ENCODE results near the gene ACOT6.
A peak's percentile ranks its signal among the peaks of the same experiment; 100 is the strongest.
"Not testable (repeated sequence)": the region's sequence is repeated elsewhere in the genome, so short reads cannot be mapped to it uniquely, and the experiment has no call there.

ACOT6 gene

DNA sequence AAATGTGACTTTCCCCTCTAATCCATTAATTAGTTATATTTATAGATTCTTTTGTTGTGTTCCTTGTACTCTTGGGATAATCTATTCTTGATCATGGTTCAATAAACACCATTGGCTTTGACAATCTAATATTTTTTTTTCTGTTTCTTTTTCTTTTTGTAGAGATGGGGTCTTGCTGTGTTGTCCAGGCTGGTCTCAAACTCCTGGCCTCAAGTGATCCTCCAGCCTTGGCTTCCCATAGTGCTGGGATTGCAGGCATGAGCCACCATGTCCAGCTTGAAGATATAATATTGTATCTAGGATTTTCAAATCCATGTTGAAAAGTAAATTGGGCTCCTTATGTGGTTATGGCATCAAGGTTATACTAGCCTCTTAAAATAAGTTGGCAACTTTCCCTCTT is 38.7 kb downstream of the ACOT6 start:
- TF ChIP-seq, protein P1, sequence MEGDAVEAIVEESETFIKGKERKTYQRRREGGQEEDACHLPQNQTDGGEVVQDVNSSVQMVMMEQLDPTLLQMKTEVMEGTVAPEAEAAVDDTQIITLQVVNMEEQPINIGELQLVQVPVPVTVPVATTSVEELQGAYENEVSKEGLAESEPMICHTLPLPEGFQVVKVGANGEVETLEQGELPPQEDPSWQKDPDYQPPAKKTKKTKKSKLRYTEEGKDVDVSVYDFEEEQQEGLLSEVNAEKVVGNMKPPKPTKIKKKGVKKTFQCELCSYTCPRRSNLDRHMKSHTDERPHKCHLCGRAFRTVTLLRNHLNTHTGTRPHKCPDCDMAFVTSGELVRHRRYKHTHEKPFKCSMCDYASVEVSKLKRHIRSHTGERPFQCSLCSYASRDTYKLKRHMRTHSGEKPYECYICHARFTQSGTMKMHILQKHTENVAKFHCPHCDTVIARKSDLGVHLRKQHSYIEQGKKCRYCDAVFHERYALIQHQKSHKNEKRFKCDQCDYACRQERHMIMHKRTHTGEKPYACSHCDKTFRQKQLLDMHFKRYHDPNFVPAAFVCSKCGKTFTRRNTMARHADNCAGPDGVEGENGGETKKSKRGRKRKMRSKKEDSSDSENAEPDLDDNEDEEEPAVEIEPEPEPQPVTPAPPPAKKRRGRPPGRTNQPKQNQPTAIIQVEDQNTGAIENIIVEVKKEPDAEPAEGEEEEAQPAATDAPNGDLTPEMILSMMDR (IDR thresholded peaks at IDR 0.05; ENCODE audit: extremely low read depth, insufficient read depth, missing control alignments), result no peak
- in situ Hi-C loops (cut with MboI; ENCODE audit: low pct_unique_long_range_greater_than_20kb, low sequenced_read_pairs, unreplicated experiment), result no loop called here
- DNase-seq (ENCODE audit: low spot score), result no peak

DNA sequence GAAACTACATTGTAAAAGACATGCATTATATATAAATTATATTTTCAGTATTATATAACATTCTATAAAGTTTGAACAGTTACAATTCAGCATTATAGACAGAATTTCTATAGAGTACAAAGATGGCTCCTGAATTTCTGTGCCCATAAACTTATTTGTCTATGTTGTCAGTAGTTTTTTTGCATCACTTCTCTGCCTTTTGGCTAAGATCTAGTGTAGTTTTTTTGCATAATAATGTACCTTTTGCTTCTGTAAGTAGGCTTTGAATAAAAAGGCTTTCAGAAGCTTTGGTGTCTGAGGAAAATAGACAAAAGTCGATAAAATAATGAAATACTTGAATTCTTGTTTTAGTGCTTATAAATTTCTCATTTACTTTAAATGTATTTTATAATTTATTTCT is 43.5 kb downstream of the ACOT6 start:
- DNase-seq (ENCODE audit: low spot score), result no peak
- in situ Hi-C loops (cut with MboI; ENCODE audit: low pct_unique_long_range_greater_than_20kb, low sequenced_read_pairs, unreplicated experiment), result no loop called here
- TF ChIP-seq, protein P1 (IDR thresholded peaks at IDR 0.05; ENCODE audit: extremely low read depth, insufficient read depth, missing control alignments), result no peak

DNA sequence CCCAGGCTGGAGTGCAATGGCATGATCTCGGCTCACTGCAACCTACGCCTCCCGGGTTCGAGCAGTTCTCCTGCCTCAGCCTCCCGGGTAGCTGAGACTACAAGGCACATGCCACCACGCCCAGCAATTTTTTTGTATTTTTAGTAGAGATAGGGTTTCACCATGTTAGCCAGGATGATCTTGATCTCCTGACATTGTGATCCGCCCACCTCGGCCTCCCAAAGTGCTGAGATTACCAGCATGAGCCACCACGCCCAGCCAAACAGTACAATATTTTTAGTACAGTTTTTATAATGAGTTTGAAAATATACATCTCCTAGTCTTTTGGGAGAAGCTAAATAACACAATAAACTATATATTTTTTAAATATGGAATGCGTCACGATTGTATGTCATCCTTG is 46.9 kb downstream of the ACOT6 start:
- in situ Hi-C loops (cut with MboI; ENCODE audit: low pct_unique_long_range_greater_than_20kb, low sequenced_read_pairs, unreplicated experiment); DNase-seq (ENCODE audit: low spot score): not testable (repeated sequence)

DNA sequence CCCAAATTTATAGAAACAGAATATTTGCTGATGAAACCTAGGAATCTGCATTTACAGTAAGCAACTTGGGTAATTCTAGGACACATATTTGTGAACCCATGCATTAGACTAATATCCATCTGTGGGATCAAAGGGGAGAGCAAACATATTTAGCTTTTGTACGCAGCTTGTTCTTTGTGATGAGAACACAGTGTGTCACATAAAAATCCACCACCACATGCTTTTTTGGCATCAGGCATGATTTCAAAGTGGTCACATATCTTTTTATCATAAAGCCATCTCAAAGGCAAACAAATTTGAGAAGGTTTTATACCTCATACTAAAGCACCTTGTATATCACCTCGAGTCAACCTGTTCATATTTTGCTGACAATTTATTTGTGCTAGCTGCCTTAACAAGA is 48.2 kb downstream of the ACOT6 start:
- TF ChIP-seq, protein P1 (IDR thresholded peaks at IDR 0.05; ENCODE audit: extremely low read depth, insufficient read depth, missing control alignments), result no peak
- in situ Hi-C loops (cut with MboI; ENCODE audit: low pct_unique_long_range_greater_than_20kb, low sequenced_read_pairs, unreplicated experiment), result no loop called here
- no peak for DNase-seq (ENCODE audit: low spot score)

DNA sequence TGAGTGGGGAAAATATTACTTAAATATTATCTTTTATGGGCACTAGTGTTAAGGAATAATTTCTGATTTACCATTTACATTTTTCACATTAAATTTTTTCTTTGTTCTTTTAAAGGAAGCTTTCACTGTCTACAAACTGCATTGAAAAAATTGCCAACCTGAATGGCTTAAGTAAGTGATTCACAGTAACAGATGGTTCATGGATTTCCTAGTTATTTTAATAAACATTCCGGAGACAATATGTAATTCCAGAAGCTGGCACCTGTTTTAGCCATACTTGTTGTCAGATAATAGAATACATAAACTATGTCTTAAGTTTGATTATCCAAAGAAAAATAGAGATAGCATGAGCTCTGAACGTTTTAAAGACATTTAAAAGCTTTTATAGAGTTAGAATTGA is 49.6 kb downstream of the ACOT6 start:
- no peak for DNase-seq (ENCODE audit: low spot score)
- TF ChIP-seq, protein P1 (IDR thresholded peaks at IDR 0.05; ENCODE audit: extremely low read depth, insufficient read depth, missing control alignments), result no peak
- in situ Hi-C loops (cut with MboI; ENCODE audit: low pct_unique_long_range_greater_than_20kb, low sequenced_read_pairs, unreplicated experiment), result no loop called here

DNA sequence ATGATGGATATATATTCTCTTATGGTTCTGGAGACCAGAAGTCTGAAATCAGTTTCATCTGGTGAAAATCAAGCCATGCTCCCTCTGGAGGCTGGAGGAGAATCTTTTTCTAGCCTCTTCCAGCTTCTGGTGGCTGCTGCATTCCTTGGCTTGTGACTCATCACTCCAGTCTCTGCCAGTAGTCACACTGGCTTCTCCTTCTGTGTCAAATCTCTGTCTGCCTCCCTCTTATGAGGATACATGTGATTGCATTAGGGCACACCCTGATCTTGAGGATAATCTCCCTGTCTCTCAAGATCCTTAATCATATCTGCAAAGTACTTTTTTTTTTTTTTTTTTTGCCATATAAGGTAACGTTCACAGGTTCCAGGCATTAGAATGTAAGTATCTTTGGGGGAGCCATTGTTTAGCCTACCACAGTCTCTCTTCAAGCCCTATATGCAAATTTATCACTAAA is 50.2 kb downstream of the ACOT6 start:
- DNase-seq (ENCODE audit: low spot score), result no peak
- in situ Hi-C loops (cut with MboI; ENCODE audit: low pct_unique_long_range_greater_than_20kb, low sequenced_read_pairs, unreplicated experiment), result no loop called here
- TF ChIP-seq, protein P1 (IDR thresholded peaks at IDR 0.05; ENCODE audit: extremely low read depth, insufficient read depth, missing control alignments), result no peak

DNA sequence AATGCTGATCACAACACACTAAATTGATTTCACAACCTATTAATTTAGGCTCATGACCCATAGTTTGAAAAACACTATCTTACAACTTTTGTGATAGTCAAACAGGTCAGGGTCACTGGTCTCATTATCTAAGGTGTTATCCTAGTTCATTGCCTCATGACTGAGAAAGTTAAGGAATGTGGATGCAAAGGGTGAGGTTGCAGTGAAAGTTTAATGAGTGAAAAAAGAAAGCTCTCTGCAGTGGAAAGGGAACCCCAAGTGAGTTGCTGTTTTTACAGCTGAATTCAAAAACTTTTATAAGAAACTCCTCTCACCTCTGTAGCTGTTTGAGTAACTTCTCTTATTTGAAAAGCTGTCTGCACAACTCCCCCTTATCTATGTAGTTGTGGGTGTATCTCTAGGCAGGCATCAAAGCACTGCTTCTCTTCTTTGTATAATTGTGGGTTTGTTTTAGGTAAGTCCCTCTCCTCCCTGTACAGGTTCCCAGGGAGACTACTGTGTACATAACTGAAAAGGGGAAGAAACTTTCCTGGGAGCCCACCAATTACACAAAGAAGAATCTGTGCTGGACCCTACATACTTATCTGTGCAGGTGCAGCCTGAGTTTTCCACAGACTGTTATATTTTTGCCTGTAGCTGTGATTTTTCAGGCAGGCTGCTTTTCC is 51.4 kb downstream of the ACOT6 start:
- peak; percentile 17 for DNase-seq (ENCODE audit: low spot score)
- TF ChIP-seq, protein P1 (IDR thresholded peaks at IDR 0.05; ENCODE audit: extremely low read depth, insufficient read depth, missing control alignments), result no peak
- in situ Hi-C loops (cut with MboI; ENCODE audit: low pct_unique_long_range_greater_than_20kb, low sequenced_read_pairs, unreplicated experiment), result no loop called here

All from GM13977 (cell line).